Body of pancreas (tissue), 4 donors: ENCODE data around the gene CEP192. TPM values are rescaled to one million over a fixed set of nuclear protein-coding genes. Genes with fewer than 3 reads are reported as not detected.

Source experiments
- ATAC-seq: fragments of 150-250 bp; one replicate; pipeline ENCODE4 v1.9.1; 2016
- DNase-seq, 4 donors: peaks; one replicate each; pipeline ENCODE4 v3.0.0-alpha.2; 2019
- H3K27ac ChIP-seq, 4 donors: fragments of 200-600 bp; sonication (generic); 1 replicate in 3 of 4; 2 replicates in 1 of 4; pipeline versions ENCODE4 v1.5.1 to v1.6.1; 2016 to 2019; ENCODE audit warnings: mild to moderate bottlenecking in 1 of 4, mixed read lengths in 1 of 4, moderate library complexity in 1 of 4
- H3K27me3 ChIP-seq, 2 donors: fragments of 200-600 bp; sonication (generic); one replicate each; pipeline ENCODE4 v1.6.0; 2016; ENCODE audit warnings: mild to moderate bottlenecking in 1 of 2
- H3K36me3 ChIP-seq, 2 donors: fragments of 200-600 bp; sonication (generic); replicated peaks in 1 of 2; 2 replicates each; pipeline ENCODE4 v1.5.1; 2016; ENCODE audit warnings: low read depth in 2 of 2; ENCODE audit not compliant: insufficient read depth in 1 of 2
- H3K4me1 ChIP-seq: fragments of 200-600 bp; sonication (generic); one replicate; pipeline ENCODE4 v1.6.0; 2016
- H3K4me3 ChIP-seq, 2 donors: fragments of 200-600 bp; sonication (generic); 1 replicate in 1 of 2; 2 replicates in 1 of 2; pipeline ENCODE4 v1.5.1; 2016 to 2019
- H3K9me3 ChIP-seq, 3 donors: fragments of 200-600 bp; sonication (generic); 1 replicate in 2 of 3; 2 replicates in 1 of 3; pipeline ENCODE4 v1.5.1; 2016
- CTCF ChIP-seq, 7 experiments: fragments of 450-650 bp in 4 of 7; fragments of 200-600 bp in 3 of 7; sonication (generic) in 3 of 7; IDR thresholded peaks; one replicate each; pipeline ENCODE4 v1.5.1; 2016 to 2019; ENCODE audit warnings: antibody characterized with exemption in 7 of 7
- POLR2A ChIP-seq, 3 donors: fragments of 450-650 bp; IDR thresholded peaks; one replicate each; pipeline ENCODE4 v1.6.1; 2016; ENCODE audit warnings: antibody characterized with exemption in 3 of 3, mild to moderate bottlenecking in 2 of 3
- WGBS, 2 donors: methylation state at CpG; one replicate each; pipeline ENCODE4 v1.1.5; 2017; 5-methylcytosine and 5-hydroxymethylcytosine counted together
- intact Hi-C: fragments of 100-400 bp; cut with DNase I; formaldehyde crosslinking; loops from one replicate; pipeline ENCODE4 v1.15.1; 2023
- total RNA-seq, 2 donors: library from RNA; depleted of rRNA; stranded (reverse); fragments of >200 nt; gene quantifications; one replicate each; pipeline ENCODE4 v1.1.0, GENCODE V29; 2016

The CEP192 gene
- total RNA-seq, 2 donors from 2014 or later = 21.1 to 25.4 TPM

GRCh38 chr18:13124411-13124810 lies 133.2 kb downstream of the CEP192 start:
- no peak for TF ChIP-seq POLR2A (IDR thresholded peaks at IDR 0.05)
- no peak for TF ChIP-seq CTCF (IDR thresholded peaks at IDR 0.05)
- Histone ChIP-seq H3K9me3 (no peaks in the 10 kb centered on the region), H3K27me3 (no peaks in the 10 kb centered on the region), H3K4me3 (no peak overlapping the region), H3K27ac (no peak overlapping the region), H3K36me3 (no peaks in the 10 kb centered on the region), H3K4me1 (no peaks in the 10 kb centered on the region)
- ATAC-seq = no peak
- DNase-seq = no peak
- 89 to 92% methylated on average over 8 of the region's 8 CpGs for WGBS, 2 donors
- intact Hi-C loops = no loop called here

GRCh38 chr18:13125191-13125590 lies 134.0 kb downstream of the CEP192 start:
- Histone ChIP-seq H3K9me3 (no peaks in the 10 kb centered on the region), H3K4me1 (no peaks in the 10 kb centered on the region), H3K27me3 (no peaks in the 10 kb centered on the region), H3K4me3 (no peak overlapping the region), H3K36me3 (no peaks in the 10 kb centered on the region), H3K27ac (no peak overlapping the region)
- WGBS, 2 donors = 38 to 56% methylated on average over 5 of the region's 5 CpGs
- ATAC-seq (no peak), DNase-seq (no peak)
- intact Hi-C loops = no loop called here
- no peak for TF ChIP-seq POLR2A (IDR thresholded peaks at IDR 0.05)
- TF ChIP-seq CTCF (IDR thresholded peaks at IDR 0.05) = no peak

- 86 to 90% methylated on average over 17 of the region's 17 CpGs for WGBS, 2 donors
- TF ChIP-seq POLR2A (IDR thresholded peaks at IDR 0.05) (no peak), CTCF (IDR thresholded peaks at IDR 0.05) (no peak)
- Histone ChIP-seq H3K4me1 (no peaks in the 10 kb centered on the region), H3K9me3 (no peaks in the 10 kb centered on the region), H3K4me3 (no peak overlapping the region), H3K27ac (no peak overlapping the region), H3K36me3 (no peaks in the 10 kb centered on the region), H3K27me3 (no peaks in the 10 kb centered on the region)
- intact Hi-C loops = no loop called here
- no peak for ATAC-seq
- DNase-seq = no peak
Observed at GRCh38 chr18:13126966-13127598, 135.9 kb downstream of the CEP192 start.

GRCh38 chr18:13131283-13131682 lies 140.1 kb downstream of the CEP192 start:
- Histone ChIP-seq H3K4me1 (peaks cover 3% of the 10 kb centered on the region), H3K36me3 (no peaks in the 10 kb centered on the region), H3K9me3 (no peaks in the 10 kb centered on the region), H3K27ac (no peak overlapping the region), H3K27me3 (no peaks in the 10 kb centered on the region), H3K4me3 (no peak overlapping the region)
- DNase-seq = no peak
- TF ChIP-seq POLR2A (IDR thresholded peaks at IDR 0.05) (no peak), CTCF (IDR thresholded peaks at IDR 0.05) (no peak)
- WGBS, 2 donors = 88 to 94% methylated on average over 6 of the region's 6 CpGs
- intact Hi-C loops = no loop called here
- no peak for ATAC-seq
